Effector memory CD4-positive, alpha-beta T cell (primary cell): ENCODE data around the gene ACADVL.
"Not testable (repeated sequence)": the region's sequence is repeated elsewhere in the genome, so short reads cannot be mapped to it uniquely, and the experiment has no call there.

ENCODE experiments used
- DNase-seq, 3 donors: peaks; one replicate each; pipeline ENCODE4 v3.0.0-alpha.2; 2020
- H3K27ac ChIP-seq: 2 replicates; pipeline ENCODE4 v1.7.0; 2013; ENCODE audit warnings: mild to moderate bottlenecking, low read length, moderate library complexity; ENCODE audit not compliant: insufficient read depth, poor library complexity, severe bottlenecking
- H3K27me3 ChIP-seq: replicated peaks from 2 replicates; pipeline ENCODE4 v1.7.0; 2013; ENCODE audit warnings: mild to moderate bottlenecking, low read length; ENCODE audit not compliant: insufficient read depth, control insufficient read depth, poor library complexity, severe bottlenecking
- H3K36me3 ChIP-seq: 2 replicates; pipeline ENCODE4 v1.7.0; 2013; ENCODE audit warnings: mild to moderate bottlenecking, low read length, moderate library complexity; ENCODE audit not compliant: control insufficient read depth, insufficient read depth
- H3K4me1 ChIP-seq: 2 replicates; pipeline ENCODE4 v1.7.0; 2013; ENCODE audit warnings: low read length, mild to moderate bottlenecking; ENCODE audit not compliant: control insufficient read depth, insufficient read depth, poor library complexity, severe bottlenecking
- H3K4me3 ChIP-seq: 2 replicates; pipeline ENCODE4 v1.7.0; 2013; ENCODE audit warnings: low read length, low read depth, mild to moderate bottlenecking; ENCODE audit not compliant: insufficient read depth, poor library complexity, severe bottlenecking
- H3K9me3 ChIP-seq: 2 replicates; pipeline ENCODE4 v1.7.0; 2013; ENCODE audit warnings: mild to moderate bottlenecking, low read length, moderate library complexity; ENCODE audit not compliant: control insufficient read depth
- total RNA-seq, 3 donors: gene quantifications; one replicate each; lab custom pipeline; 2026; lab: John Stamatoyannopoulos, UW

Gene ACADVL
- total RNA-seq: 174 to 220 (median 206) reads per million in 3 donors

GRCh38 chr17:7219812-7220592 is at the start of gene ACADVL, which contains the start of gene DLG4:
TSS of gene ACADVL (plus strand) at chr17:7219938. CDS start at chr17:7219985, 47 bp downstream.
TSS of gene DLG4 (minus strand) at chr17:7219836.
- H3K27me3 ChIP-seq: no peaks in the 10 kb centered on the region
- DNase-seq: peak; percentile 61 to 67 (median 63)
- H3K4me3 ChIP-seq: peak within 1 kb of the TSS; percentile 91
- peaks cover 27% of the 10 kb centered on the region for H3K36me3 ChIP-seq
- no peaks in the 10 kb centered on the region for H3K9me3 ChIP-seq
- peaks cover 33% of the 10 kb centered on the region for H3K4me1 ChIP-seq
- peak within 1 kb of the TSS; percentile 83 for H3K27ac ChIP-seq

- not testable (repeated sequence) for H3K27ac ChIP-seq, DNase-seq, H3K9me3 ChIP-seq, H3K27me3 ChIP-seq, H3K4me3 ChIP-seq, H3K36me3 ChIP-seq
- peaks cover 19% of the 10 kb centered on the region for H3K4me1 ChIP-seq
Measured at GRCh38 chr17:7172522-7173191, 47.1 kb upstream of the ACADVL start.

GRCh38 chr17:7173687-7174602 is 45.8 kb upstream of the ACADVL start:
- Histone ChIP-seq H3K4me1 (peaks cover 23% of the 10 kb centered on the region), H3K36me3 (no peaks in the 10 kb centered on the region), H3K27me3 (peaks cover 16% of the 10 kb centered on the region), H3K27ac (no peak overlapping the region), H3K9me3 (peaks cover 5% of the 10 kb centered on the region), H3K4me3 (peak overlapping the region; percentile 20)
- DNase-seq: peak; percentile 13 to 34 (median 25)

- Histone ChIP-seq H3K36me3 (no peaks in the 10 kb centered on the region), H3K9me3 (peaks cover 5% of the 10 kb centered on the region), H3K4me1 (peaks cover 23% of the 10 kb centered on the region), H3K27ac (no peak overlapping the region), H3K27me3 (peaks cover 16% of the 10 kb centered on the region), H3K4me3 (peak overlapping the region; percentile 20)
- DNase-seq: no peak
Measured at GRCh38 chr17:7174603-7175326, 45.0 kb upstream of the ACADVL start.

GRCh38 chr17:7175330-7175733 is 44.4 kb upstream of the ACADVL start:
- Histone ChIP-seq H3K27me3 (peaks cover 16% of the 10 kb centered on the region), H3K27ac (no peak overlapping the region), H3K36me3 (no peaks in the 10 kb centered on the region), H3K4me3 (no peak overlapping the region), H3K4me1 (peaks cover 23% of the 10 kb centered on the region), H3K9me3 (peaks cover 2% of the 10 kb centered on the region)
- no peak for DNase-seq

- DNase-seq: no peak
Measured at GRCh38 chr17:7176107-7176840, 43.5 kb upstream of the ACADVL start.

GRCh38 chr17:7176841-7177190 is 42.9 kb upstream of the ACADVL start:
- Histone ChIP-seq H3K9me3 (no peaks in the 10 kb centered on the region), H3K27me3 (peaks cover 16% of the 10 kb centered on the region), H3K4me1 (peaks cover 23% of the 10 kb centered on the region), H3K36me3 (no peaks in the 10 kb centered on the region), H3K4me3 (no peak overlapping the region), H3K27ac (no peak overlapping the region)
- DNase-seq: no peak

More at GRCh38 chr17:7176107-7176840, 43.5 kb upstream of the ACADVL start:
- Histone ChIP-seq H3K27ac (no peak overlapping the region), H3K4me3 (no peak overlapping the region), H3K27me3 (peaks cover 16% of the 10 kb centered on the region), H3K4me1 (peaks cover 23% of the 10 kb centered on the region), H3K9me3 (no peaks in the 10 kb centered on the region), H3K36me3 (no peaks in the 10 kb centered on the region)

- Histone ChIP-seq H3K4me1 (peaks cover 23% of the 10 kb centered on the region), H3K4me3 (peak overlapping the region; percentile 25), H3K36me3 (no peaks in the 10 kb centered on the region), H3K27me3 (peaks cover 16% of the 10 kb centered on the region), H3K9me3 (no peaks in the 10 kb centered on the region), H3K27ac (no peak overlapping the region)
- peak; percentile 28 to 52 (median 51) for DNase-seq
Measured at GRCh38 chr17:7177191-7177953, 42.4 kb upstream of the ACADVL start.
